ENCODE measurements around the gene BICDL1. TPM values are rescaled to one million over a fixed set of nuclear protein-coding genes. Genes with fewer than 3 reads are reported as not detected.

The BICDL1 gene
- total RNA-seq, 4 donors from 2014 or later: 0.47 to 13.9 (median 1.2) TPM

- H3K9me3 ChIP-seq: no peaks in the 10 kb centered on the region
- H3K4me3 ChIP-seq: no peak overlapping the region
- H3K4me1 ChIP-seq: no peaks in the 10 kb centered on the region
- WGBS, 2 donors (ENCODE audit: low coverage in 1 of 2): 46 to 55% methylated on average over 2 to 9 of the region's 10 CpGs
- ATAC-seq: no peak
- no peak for TF ChIP-seq EP300 (IDR thresholded peaks at IDR 0.05)
- no peak for TF ChIP-seq POLR2AphosphoS5 (IDR thresholded peaks at IDR 0.05)
- no peak for TF ChIP-seq POLR2A (IDR thresholded peaks at IDR 0.05)
- TF ChIP-seq CTCF (IDR thresholded peaks at IDR 0.05): no peak
- peaks cover 13% of the 10 kb centered on the region for H3K27me3 ChIP-seq
- no peak overlapping the region for H3K27ac ChIP-seq
- H3K36me3 ChIP-seq: no peaks in the 10 kb centered on the region
Measured at GRCh38 chr12:119949145-119949544, 39.9 kb upstream of the BICDL1 start.

GRCh38 chr12:119949594-119949993 lies 39.4 kb upstream of the BICDL1 start:
- TF ChIP-seq POLR2AphosphoS5 (IDR thresholded peaks at IDR 0.05): no peak
- no peaks in the 10 kb centered on the region for H3K9me3 ChIP-seq

GRCh38 chr12:119956047-119956446 lies 33.0 kb upstream of the BICDL1 start:
- H3K27ac ChIP-seq: no peak overlapping the region
- peaks cover 0 to 40% (median 0%) of the 10 kb centered on the region in 3 donors for H3K9me3 ChIP-seq
- H3K27me3 ChIP-seq: no peaks in the 10 kb centered on the region
- WGBS, 2 donors (ENCODE audit: low coverage in 1 of 2): 38 to 92% methylated on average over 1 to 2 of the region's 3 CpGs
- no peaks in the 10 kb centered on the region for H3K4me1 ChIP-seq
- ATAC-seq: no peak
- H3K4me3 ChIP-seq: no peak overlapping the region
- no peaks in the 10 kb centered on the region for H3K36me3 ChIP-seq
- TF ChIP-seq POLR2A (IDR thresholded peaks at IDR 0.05) (no peak), EP300 (IDR thresholded peaks at IDR 0.05) (no peak), CTCF (IDR thresholded peaks at IDR 0.05) (no peak), POLR2AphosphoS5 (IDR thresholded peaks at IDR 0.05) (no peak)

More at GRCh38 chr12:119949594-119949993, 39.4 kb upstream of the BICDL1 start:
- H3K4me3 ChIP-seq: no peak overlapping the region
- no peak for ATAC-seq
- no peaks in the 10 kb centered on the region for H3K4me1 ChIP-seq
- no peaks in the 10 kb centered on the region for H3K36me3 ChIP-seq
- no peak overlapping the region for H3K27ac ChIP-seq
- peaks cover 13% of the 10 kb centered on the region for H3K27me3 ChIP-seq
- 60 to 65% methylated on average over 2 to 4 of the region's 4 CpGs for WGBS, 2 donors (ENCODE audit: low coverage in 1 of 2)

- no peak overlapping the region for H3K4me3 ChIP-seq
- no peak for ATAC-seq
- TF ChIP-seq POLR2AphosphoS5 (IDR thresholded peaks at IDR 0.05): no peak
- no peak for TF ChIP-seq POLR2A (IDR thresholded peaks at IDR 0.05)
- TF ChIP-seq CTCF (IDR thresholded peaks at IDR 0.05): no peak
- TF ChIP-seq EP300 (IDR thresholded peaks at IDR 0.05): no peak
- H3K4me1 ChIP-seq: no peaks in the 10 kb centered on the region
- no peaks in the 10 kb centered on the region for H3K36me3 ChIP-seq
- 100% methylated on average over 1 of the region's 1 CpG for WGBS, 2 donors (ENCODE audit: low coverage in 1 of 2)
- no peak overlapping the region for H3K27ac ChIP-seq
- peaks cover 0 to 40% (median 0%) of the 10 kb centered on the region in 3 donors for H3K9me3 ChIP-seq
- no peaks in the 10 kb centered on the region for H3K27me3 ChIP-seq
Measured at GRCh38 chr12:119957135-119957534, 31.9 kb upstream of the BICDL1 start.

GRCh38 chr12:119959435-119959834 lies 29.6 kb upstream of the BICDL1 start:
- no peaks in the 10 kb centered on the region for H3K27me3 ChIP-seq
- WGBS, 2 donors (ENCODE audit: low coverage in 1 of 2): 31 to 75% methylated on average over 2 of the region's 2 CpGs
- no peak overlapping the region for H3K4me3 ChIP-seq
- TF ChIP-seq CTCF (IDR thresholded peaks at IDR 0.05) (no peak), EP300 (IDR thresholded peaks at IDR 0.05) (no peak), POLR2A (IDR thresholded peaks at IDR 0.05) (no peak), POLR2AphosphoS5 (IDR thresholded peaks at IDR 0.05) (no peak)
- no peak for ATAC-seq
- no peaks in the 10 kb centered on the region for H3K36me3 ChIP-seq
- H3K9me3 ChIP-seq: peaks cover 0 to 40% (median 0%) of the 10 kb centered on the region in 3 donors
- H3K27ac ChIP-seq: no peak overlapping the region
- H3K4me1 ChIP-seq: no peaks in the 10 kb centered on the region
